CD14-positive monocyte (primary cell): ENCODE results near the gene PRTN3. TPM values are rescaled to one million over a fixed set of nuclear protein-coding genes. Genes with fewer than 3 reads are reported as not detected.

ENCODE experiments used
- DNase-seq, 3 donors: peaks; one replicate each; pipeline ENCODE4 v3.0.0-alpha.2; 2011 to 2022
- H2AFZ ChIP-seq: 2 replicates; pipeline ENCODE4 v1.6.0; 2012; ENCODE audit warnings: mild to moderate bottlenecking, low read depth, low read length, inconsistent platforms; ENCODE audit not compliant: insufficient read depth, poor library complexity, severe bottlenecking
- H3K27ac ChIP-seq, 2 donors: 1 replicate in 1 of 2; 2 replicates in 1 of 2; pipeline ENCODE4 v1.5.1; 2012 to 2013; ENCODE audit warnings: low read length in 2 of 2, control low read depth in 1 of 2, inconsistent platforms in 1 of 2, low read depth in 1 of 2, mild to moderate bottlenecking in 1 of 2
- H3K27me3 ChIP-seq, 2 donors: one replicate each; pipeline versions ENCODE4 v1.6.0 to v1.6.1; 2011 to 2013; ENCODE audit warnings: low read length in 2 of 2; ENCODE audit not compliant: control insufficient read depth in 2 of 2, insufficient read depth in 2 of 2
- H3K36me3 ChIP-seq, 2 donors: replicated peaks in 1 of 2; 1 replicate in 1 of 2; 2 replicates in 1 of 2; pipeline versions ENCODE4 v1.5.1 to v1.6.1; 2012 to 2013; ENCODE audit warnings: low read length in 2 of 2, control low read depth in 1 of 2, inconsistent platforms in 1 of 2, mild to moderate bottlenecking in 1 of 2; ENCODE audit not compliant: insufficient read depth in 2 of 2, control insufficient read depth in 1 of 2
- H3K4me1 ChIP-seq, 2 donors: 1 replicate in 1 of 2; 2 replicates in 1 of 2; pipeline versions ENCODE4 v1.5.1 to v1.6.1; 2012 to 2013; ENCODE audit warnings: low read length in 2 of 2, control low read depth in 1 of 2, inconsistent platforms in 1 of 2, mild to moderate bottlenecking in 1 of 2, moderate library complexity in 1 of 2; ENCODE audit not compliant: insufficient read depth in 2 of 2, control insufficient read depth in 1 of 2
- H3K4me2 ChIP-seq: replicated peaks from 2 replicates; pipeline ENCODE3; 2012; ENCODE audit warnings: low read length, moderate library complexity, mild to moderate bottlenecking; ENCODE audit not compliant: poor library complexity, severe bottlenecking; ENCODE audit errors: extremely low read depth
- H3K4me3 ChIP-seq, 3 experiments: fragments of 200-600 bp in 1 of 3; sonication (generic) in 1 of 3; replicated peaks in 1 of 3; 1 replicate in 2 of 3; 2 replicates in 1 of 3; pipeline ENCODE4 v1.5.1; 2011 to 2013; ENCODE audit warnings: low read length in 3 of 3, mild to moderate bottlenecking in 3 of 3, control low read depth in 2 of 3, low read depth in 2 of 3, inconsistent platforms in 1 of 3, moderate library complexity in 1 of 3
- H3K79me2 ChIP-seq: 2 replicates; pipeline ENCODE4 v1.6.0; 2012; ENCODE audit warnings: mild to moderate bottlenecking, control low read depth, inconsistent platforms, low read length, moderate library complexity; ENCODE audit not compliant: insufficient read depth
- H3K9ac ChIP-seq: 2 replicates; pipeline ENCODE4 v1.6.0; 2017; ENCODE audit warnings: low read length, mild to moderate bottlenecking; ENCODE audit not compliant: insufficient read depth, poor library complexity, severe bottlenecking
- H3K9me3 ChIP-seq, 2 donors: replicated peaks in 1 of 2; 1 replicate in 1 of 2; 2 replicates in 1 of 2; pipeline versions ENCODE4 v1.5.1 to v1.6.1; 2012 to 2013; ENCODE audit warnings: low read length in 2 of 2, control low read depth in 1 of 2; ENCODE audit not compliant: control insufficient read depth in 1 of 2, insufficient read depth in 1 of 2
- H4K20me1 ChIP-seq: 2 replicates; pipeline ENCODE4 v1.6.0; 2012; ENCODE audit warnings: mild to moderate bottlenecking, low read length, control low read depth, moderate library complexity; ENCODE audit not compliant: insufficient read depth
- H3K27ac Mint-ChIP-seq, 7 donors: one replicate each; pipeline ENCODE4 v1.8.0; 2020; ENCODE audit warnings: mild to moderate bottlenecking in 7 of 7, mixed read lengths in 7 of 7, moderate library complexity in 6 of 7, inconsistent platforms in 2 of 7
- H3K27me3 Mint-ChIP-seq, 3 donors: one replicate each; pipeline ENCODE4 v1.8.0; 2021 to 2022; ENCODE audit warnings: low read depth in 3 of 3, mild to moderate bottlenecking in 3 of 3, mixed read lengths in 3 of 3, moderate library complexity in 3 of 3, inconsistent platforms in 1 of 3
- H3K36me3 Mint-ChIP-seq, 2 donors: one replicate each; pipeline ENCODE4 v1.8.0; 2020; ENCODE audit warnings: mixed read lengths in 2 of 2, inconsistent platforms in 1 of 2, mild to moderate bottlenecking in 1 of 2
- H3K4me1 Mint-ChIP-seq: one replicate; pipeline ENCODE4 v1.8.0; 2020; ENCODE audit warnings: mild to moderate bottlenecking, mixed read lengths
- H3K4me3 Mint-ChIP-seq, 2 donors: one replicate each; pipeline ENCODE4 v1.8.0; 2020; ENCODE audit warnings: mild to moderate bottlenecking in 2 of 2, mixed read lengths in 2 of 2, moderate library complexity in 1 of 2
- H3K9me3 Mint-ChIP-seq, 7 donors: one replicate each; pipeline ENCODE4 v1.8.0; 2020 to 2022; ENCODE audit warnings: mixed read lengths in 7 of 7, mild to moderate bottlenecking in 6 of 7, moderate library complexity in 6 of 7, inconsistent platforms in 2 of 7
- WGBS: methylation state at CpG from one replicate; pipeline ENCODE4 v1.1.5; 2013; ENCODE audit warnings: missing lambda C conversion rate; ENCODE audit not compliant: insufficient coverage; 5-methylcytosine and 5-hydroxymethylcytosine counted together
- intact Hi-C, 2 donors: fragments of 100-400 bp; cut with micrococcal nuclease; formaldehyde crosslinking; loops; one replicate each; pipeline versions ENCODE4 v1.15.0 to v1.15.1; 2023
- polyA plus RNA-seq, 3 donors: library from polyadenylated mRNA; depleted of rRNA in 1 of 3; unstranded in 2 of 3; stranded (reverse) in 1 of 3; fragments of 300-500 nt in 2 of 3; fragments of >200 nt in 1 of 3; fragmentation: Illumina TruSeq in 2 of 3; gene quantifications; 1 replicate in 2 of 3; 2 replicates in 1 of 3; pipeline ENCODE4 v1.2.3, GENCODE V29; 2012 to 2021
- TF ChIP-seq, protein P1 (sequence below): fragments of 200-600 bp; IDR thresholded peaks from one replicate; pipeline ENCODE4 v1.8.0; 2022; ENCODE audit warnings: antibody characterized with exemption, mild to moderate bottlenecking

Gene PRTN3
- polyA plus RNA-seq, 3 donors: 0.11 TPM; not detected in 2

DNA sequence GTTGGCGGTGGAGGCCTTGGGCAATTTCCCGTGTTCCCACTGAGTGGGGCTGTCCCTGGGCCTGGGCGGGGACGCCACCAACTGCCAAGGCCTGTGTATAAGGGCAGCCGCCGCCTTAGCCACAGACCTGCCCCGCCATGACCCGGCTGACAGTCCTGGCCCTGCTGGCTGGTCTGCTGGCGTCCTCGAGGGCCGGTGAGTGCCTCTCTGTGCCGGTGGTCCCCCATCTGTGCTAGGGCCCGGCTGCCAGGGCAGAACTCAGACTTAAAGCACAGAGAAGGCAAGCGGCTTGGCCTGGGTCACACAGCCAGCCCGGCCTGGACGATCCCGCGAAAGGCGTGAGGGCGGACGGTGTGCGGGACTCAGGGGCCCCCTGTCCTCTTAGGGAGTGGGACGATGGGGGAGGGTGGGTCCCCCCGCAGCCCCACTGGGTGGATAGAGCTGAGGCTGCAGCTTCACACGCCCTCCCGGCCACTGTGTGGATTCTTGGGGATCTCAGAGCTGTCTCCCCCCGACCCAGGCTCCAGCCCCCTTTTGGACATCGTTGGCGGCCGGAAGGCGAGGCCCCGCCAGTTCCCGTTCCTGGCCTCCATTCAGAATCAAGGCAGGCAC is 13.0 kb upstream of the PRTN3 start, which contains the start of gene AZU1:
TSS of gene AZU1 (plus strand) at position 128 of the 612 bp plus-strand sequence. CDS start at position 138, 10 bp downstream.
- Histone ChIP-seq H3K36me3 (no peaks in the 10 kb centered on the region), H3K27me3 (no peaks in the 10 kb centered on the region), H4K20me1 (no peaks in the 10 kb centered on the region), H3K9me3 (no peaks in the 10 kb centered on the region), H3K27ac (peak within 1 kb of the TSS; percentile 37 to 76), H3K4me2 (peak within 1 kb of the TSS; percentile 84), H3K9ac (peak within 1 kb of the TSS; percentile 62), H3K4me1 (peaks cover 71 to 84% of the 10 kb centered on the region in 2 donors), H3K4me3 (peak within 1 kb of the TSS; percentile 15 to 66 (median 37)), H3K79me2 (peaks cover 66% of the 10 kb centered on the region), H2AFZ (peak within 1 kb of the TSS; percentile 74)
- Mint-ChIP-seq H3K27ac (peak within 1 kb of the TSS in 6 of 7 donors; percentile 54 to 85 (median 73)), H3K4me3 (peak within 1 kb of the TSS; percentile 74 to 79), H3K4me1 (peaks cover 73% of the 10 kb centered on the region), H3K36me3 (no peaks in the 10 kb centered on the region), H3K27me3 (peaks cover 1 to 8% (median 1%) of the 10 kb centered on the region in 3 donors), H3K9me3 (no peaks in the 10 kb centered on the region)
- peak; percentile 48 to 68 (median 66) for DNase-seq
- intact Hi-C loops: no loop called here
- TF ChIP-seq, protein P1, sequence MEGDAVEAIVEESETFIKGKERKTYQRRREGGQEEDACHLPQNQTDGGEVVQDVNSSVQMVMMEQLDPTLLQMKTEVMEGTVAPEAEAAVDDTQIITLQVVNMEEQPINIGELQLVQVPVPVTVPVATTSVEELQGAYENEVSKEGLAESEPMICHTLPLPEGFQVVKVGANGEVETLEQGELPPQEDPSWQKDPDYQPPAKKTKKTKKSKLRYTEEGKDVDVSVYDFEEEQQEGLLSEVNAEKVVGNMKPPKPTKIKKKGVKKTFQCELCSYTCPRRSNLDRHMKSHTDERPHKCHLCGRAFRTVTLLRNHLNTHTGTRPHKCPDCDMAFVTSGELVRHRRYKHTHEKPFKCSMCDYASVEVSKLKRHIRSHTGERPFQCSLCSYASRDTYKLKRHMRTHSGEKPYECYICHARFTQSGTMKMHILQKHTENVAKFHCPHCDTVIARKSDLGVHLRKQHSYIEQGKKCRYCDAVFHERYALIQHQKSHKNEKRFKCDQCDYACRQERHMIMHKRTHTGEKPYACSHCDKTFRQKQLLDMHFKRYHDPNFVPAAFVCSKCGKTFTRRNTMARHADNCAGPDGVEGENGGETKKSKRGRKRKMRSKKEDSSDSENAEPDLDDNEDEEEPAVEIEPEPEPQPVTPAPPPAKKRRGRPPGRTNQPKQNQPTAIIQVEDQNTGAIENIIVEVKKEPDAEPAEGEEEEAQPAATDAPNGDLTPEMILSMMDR: no peak
- 13% methylated on average over 33 of the region's 33 CpGs for WGBS

- intact Hi-C loops: no loop called here
- Mint-ChIP-seq H3K27me3 (peaks cover 0 to 9% (median 1%) of the 10 kb centered on the region in 3 donors), H3K36me3 (no peaks in the 10 kb centered on the region), H3K4me1 (peaks cover 62% of the 10 kb centered on the region), H3K27ac (peak overlapping the region in 1 of 7 donors; percentile 64), H3K4me3 (peak overlapping the region in 1 of 2 donors; percentile 15), H3K9me3 (no peaks in the 10 kb centered on the region)
- Histone ChIP-seq H3K9me3 (no peaks in the 10 kb centered on the region), H3K4me3 (no peak overlapping the region), H3K79me2 (peaks cover 54% of the 10 kb centered on the region), H3K27ac (no peak overlapping the region), H3K27me3 (no peaks in the 10 kb centered on the region), H2AFZ (no peak overlapping the region), H3K9ac (no peak overlapping the region), H3K4me2 (no peak overlapping the region), H4K20me1 (no peaks in the 10 kb centered on the region), H3K36me3 (no peaks in the 10 kb centered on the region), H3K4me1 (peaks cover 60 to 71% of the 10 kb centered on the region in 2 donors)
- 42% methylated on average over 16 of the region's 18 CpGs for WGBS
- TF ChIP-seq, protein P1: no peak
- DNase-seq: no peak
Observed at GRCh38 chr19:829129-829758, 11.6 kb upstream of the PRTN3 start.
